T47D (cell line): Measurements from ENCODE around the gene FANCE.

ENCODE experiments used
- DNase-seq, 2 experiments: peaks; one replicate each; pipeline versions ENCODE4 v3.0.0 to v3.0.0-alpha.2; 2011 to 2012; ENCODE audit warnings: low read depth in 1 of 2, low spot score in 1 of 2
- JUND ChIP-seq: IDR thresholded peaks from 2 replicates; pipeline ENCODE4 v1.6.1; 2012; ENCODE audit warnings: low read depth
- in situ Hi-C: cut with HindIII; loops from 2 replicates; pipeline ENCODE4 v1.10.0; 2016; ENCODE audit warnings: low sequenced_read_pairs, low pct_unique_long_range_greater_than_20kb

FANCE gene

GRCh38 chr6:35439308-35439707, 12.8 kb upstream of the FANCE start:
- in situ Hi-C loops, result no loop called here
- no peak for DNase-seq
- no peak for TF ChIP-seq JUND

GRCh38 chr6:35441205-35441604, 10.9 kb upstream of the FANCE start:
- DNase-seq, result no peak
- in situ Hi-C loops, result no loop called here
- TF ChIP-seq JUND, result no peak

- TF ChIP-seq JUND, result no peak
- in situ Hi-C loops, result no loop called here
- no peak for DNase-seq
Measured at GRCh38 chr6:35441642-35442041, 10.5 kb upstream of the FANCE start.

GRCh38 chr6:35442693-35443092, 9.4 kb upstream of the FANCE start:
- no peak for DNase-seq
- in situ Hi-C loops, result no loop called here

GRCh38 chr6:35443341-35444030, 8.7 kb upstream of the FANCE start:
- in situ Hi-C loops, result no loop called here
- no peak for DNase-seq
- no peak for TF ChIP-seq JUND

More at GRCh38 chr6:35442693-35443092, 9.4 kb upstream of the FANCE start:
- no peak for TF ChIP-seq JUND

GRCh38 chr6:35445691-35446090, 6.4 kb upstream of the FANCE start:
- in situ Hi-C loops, result no loop called here
- no peak for TF ChIP-seq JUND
- DNase-seq, result no peak

GRCh38 chr6:35448191-35448590, 3.9 kb upstream of the FANCE start:
- no peak for DNase-seq
- in situ Hi-C loops, result no loop called here
- no peak for TF ChIP-seq JUND

GRCh38 chr6:35449287-35449881, 2.8 kb upstream of the FANCE start:
- no peak for TF ChIP-seq JUND
- DNase-seq, result peak; percentile 70 to 78
- in situ Hi-C loops, result no loop called here

- no peak for DNase-seq
- TF ChIP-seq JUND, result no peak
- in situ Hi-C loops, result no loop called here
Measured at GRCh38 chr6:35451354-35452182, 570 bp upstream of the FANCE start.

- TF ChIP-seq JUND, result no peak
- in situ Hi-C loops, result no loop called here
- no peak for DNase-seq
Measured at GRCh38 chr6:35453236-35453635, 1.1 kb downstream of the FANCE start.

GRCh38 chr6:35454391-35455110, 2.4 kb downstream of the FANCE start:
- in situ Hi-C loops, result no loop called here
- TF ChIP-seq JUND, result no peak
- no peak for DNase-seq

- in situ Hi-C loops, result no loop called here
- no peak for DNase-seq
- TF ChIP-seq JUND, result no peak
Measured at GRCh38 chr6:35457907-35458306, 5.8 kb downstream of the FANCE start.

GRCh38 chr6:35461270-35461669, 9.1 kb downstream of the FANCE start:
- in situ Hi-C loops, result no loop called here
- DNase-seq, result peak in 1 of 2 experiments; percentile 87
- TF ChIP-seq JUND, result no peak
